HG03066 (cell line): Measurements from ENCODE around the gene C4A.
"Not testable (repeated sequence)": the region's sequence is repeated elsewhere in the genome, so short reads cannot be mapped to it uniquely, and the experiment has no call there.

Source experiments
- ATAC-seq: cut with Tn5 transposase; IDR thresholded peaks from one replicate; pipeline ENCODE4 v1.9.1; 2021; ENCODE audit warnings: low read depth; ENCODE audit not compliant: unreplicated experiment

Gene C4A

DNA sequence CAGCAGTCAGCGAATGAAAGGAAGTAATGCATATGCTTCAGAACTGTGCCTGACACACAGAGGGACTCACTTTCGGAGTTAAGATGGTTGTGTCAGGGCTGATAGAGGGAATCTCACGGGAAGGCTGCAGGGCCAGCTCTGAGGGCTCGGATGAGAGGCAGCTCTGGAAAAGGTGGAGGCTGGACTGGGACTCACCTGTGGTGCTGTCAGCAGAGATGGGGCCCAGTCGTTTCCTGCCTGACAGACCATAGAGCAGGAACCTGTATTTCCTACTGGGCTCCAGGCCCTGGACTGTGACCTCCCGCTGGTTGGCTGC, 65.6 kb downstream of the C4A start:
- ATAC-seq: no peak

DNA sequence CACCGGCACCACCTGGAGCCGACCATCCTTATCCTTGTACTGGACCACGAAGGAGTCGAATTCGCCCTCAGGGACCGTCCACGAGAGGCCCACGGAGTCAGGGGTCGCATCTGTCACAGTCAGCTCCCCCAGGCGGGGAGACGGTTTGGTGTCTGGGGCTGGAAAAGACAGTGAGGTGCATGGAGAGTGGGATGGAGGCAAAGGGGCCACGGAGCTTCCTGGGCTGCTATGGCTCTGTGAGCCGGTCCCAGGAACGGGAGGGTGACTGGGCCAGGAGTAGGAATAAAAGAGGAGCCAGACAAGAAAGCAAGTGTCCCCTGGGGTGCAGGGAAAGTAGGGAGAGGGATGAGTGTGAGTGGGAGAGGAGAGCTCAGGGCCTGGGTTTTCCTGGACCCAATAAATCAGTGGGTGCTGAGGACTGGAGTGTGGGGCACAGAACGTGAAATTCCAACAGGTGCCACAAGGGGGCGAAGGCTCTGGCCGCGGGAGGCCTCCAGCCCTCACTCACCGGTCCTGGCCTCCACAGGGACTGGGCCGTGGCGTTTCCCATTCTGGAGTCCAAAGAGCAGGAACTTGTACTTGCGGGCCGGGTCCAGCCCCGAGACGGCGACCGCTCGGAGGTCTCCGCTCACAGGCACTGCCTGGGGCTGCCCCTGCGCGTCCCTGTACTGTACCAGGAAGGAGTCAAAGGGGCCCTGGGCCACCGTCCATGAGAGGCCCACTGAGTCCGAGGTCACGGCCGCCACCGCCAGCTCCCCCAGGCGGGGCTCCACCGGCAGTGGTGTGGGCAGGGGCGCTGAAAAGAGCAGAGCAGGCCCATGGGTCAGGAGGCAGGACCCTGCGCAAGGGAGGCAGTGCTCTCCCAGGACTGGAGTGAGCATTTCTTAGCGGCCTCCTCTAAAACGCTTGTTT, 66.3 kb downstream of the C4A start:
- no peak for ATAC-seq

- ATAC-seq: not testable (repeated sequence)
These were observed 67.3 kb downstream of the C4A start for GRCh38 chr6:32049149-32049548.

DNA sequence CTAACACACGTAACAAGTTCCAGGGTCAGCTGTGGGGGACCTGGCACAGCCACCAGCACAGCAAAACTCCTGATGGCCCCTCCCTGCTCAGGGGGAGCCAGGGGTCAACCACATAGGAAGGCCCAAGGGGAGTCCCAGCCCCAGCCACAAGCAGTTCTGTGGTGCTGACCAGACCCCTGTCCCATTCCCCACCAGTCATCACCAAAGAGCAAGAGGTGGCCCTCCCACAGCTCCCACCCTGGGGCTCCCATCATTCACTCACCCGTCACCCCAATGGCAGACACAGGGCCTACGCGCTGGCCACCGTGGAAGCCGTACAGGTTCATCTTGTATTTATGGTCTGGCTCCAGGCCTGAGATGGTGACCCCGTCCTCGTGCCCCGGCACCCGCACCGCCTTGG, 67.9 kb downstream of the C4A start:
- ATAC-seq: not testable (repeated sequence)

GRCh38 chr6:32050562-32050961, 68.7 kb downstream of the C4A start:
- ATAC-seq: no peak
